ENCODE data around the gene NPHP4. TPM values are rescaled to one million over a fixed set of nuclear protein-coding genes. Genes with fewer than 3 reads are reported as not detected.

Gene NPHP4
- total and polyA plus RNA-seq, 12 donors: 2.7 to 13.2 (median 7.3) TPM

DNA sequence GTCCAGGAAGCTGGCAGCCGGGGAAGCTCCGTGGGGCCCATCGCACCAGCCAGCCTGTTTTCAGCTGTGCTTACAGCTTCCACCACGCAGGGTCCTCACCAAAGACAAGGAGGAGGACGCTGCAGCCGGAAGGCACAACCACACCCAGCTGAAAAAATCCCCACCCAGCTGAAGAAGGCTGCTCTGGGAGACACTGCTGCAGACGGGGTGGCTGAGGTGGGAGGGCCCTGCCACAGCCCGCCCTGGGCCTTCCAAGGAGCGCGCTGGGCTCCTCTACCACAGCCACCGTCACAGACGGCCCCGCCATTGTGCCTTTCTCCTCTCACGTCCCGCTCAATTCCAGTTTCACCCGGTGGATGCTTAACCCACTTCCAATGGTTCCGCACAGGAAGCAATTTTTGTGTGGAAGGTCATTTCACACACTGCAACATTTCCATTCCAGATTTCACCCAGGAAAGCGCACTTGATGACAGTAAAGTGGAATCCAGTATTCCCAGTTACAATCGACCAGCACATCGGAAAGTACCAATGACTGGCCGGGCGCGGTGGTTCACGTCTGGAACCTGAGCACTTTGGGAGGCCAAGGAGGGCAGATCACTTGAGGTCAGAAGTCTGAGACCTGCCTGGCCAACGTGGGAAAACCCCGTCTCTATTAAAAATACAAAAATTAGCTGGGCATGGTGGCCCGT, 47.9 kb downstream of the NPHP4 start:
- Histone ChIP-seq H3K4me3 (no peak overlapping the region), H3K27me3 (no peaks in the 10 kb centered on the region), H3K27ac (no peak overlapping the region), H3K9me3 (replicated peaks in 1 of 3) (no peaks in the 10 kb centered on the region), H3K4me1 (replicated peaks in 1 of 2) (no peaks in the 10 kb centered on the region), H3K36me3 (replicated peaks in 1 of 2) (peaks cover 0 to 5% of the 10 kb centered on the region in 2 donors)
- TF ChIP-seq, protein P1, sequence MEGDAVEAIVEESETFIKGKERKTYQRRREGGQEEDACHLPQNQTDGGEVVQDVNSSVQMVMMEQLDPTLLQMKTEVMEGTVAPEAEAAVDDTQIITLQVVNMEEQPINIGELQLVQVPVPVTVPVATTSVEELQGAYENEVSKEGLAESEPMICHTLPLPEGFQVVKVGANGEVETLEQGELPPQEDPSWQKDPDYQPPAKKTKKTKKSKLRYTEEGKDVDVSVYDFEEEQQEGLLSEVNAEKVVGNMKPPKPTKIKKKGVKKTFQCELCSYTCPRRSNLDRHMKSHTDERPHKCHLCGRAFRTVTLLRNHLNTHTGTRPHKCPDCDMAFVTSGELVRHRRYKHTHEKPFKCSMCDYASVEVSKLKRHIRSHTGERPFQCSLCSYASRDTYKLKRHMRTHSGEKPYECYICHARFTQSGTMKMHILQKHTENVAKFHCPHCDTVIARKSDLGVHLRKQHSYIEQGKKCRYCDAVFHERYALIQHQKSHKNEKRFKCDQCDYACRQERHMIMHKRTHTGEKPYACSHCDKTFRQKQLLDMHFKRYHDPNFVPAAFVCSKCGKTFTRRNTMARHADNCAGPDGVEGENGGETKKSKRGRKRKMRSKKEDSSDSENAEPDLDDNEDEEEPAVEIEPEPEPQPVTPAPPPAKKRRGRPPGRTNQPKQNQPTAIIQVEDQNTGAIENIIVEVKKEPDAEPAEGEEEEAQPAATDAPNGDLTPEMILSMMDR (IDR thresholded peaks at IDR 0.05): no peak
- peak in 1 of 7 donors; percentile 36 for DNase-seq
- intact Hi-C loops (cut with DNase I): no loop called here
- WGBS, 4 donors: 90 to 95% (median 95%) methylated on average over 21 to 27 of the region's 27 CpGs

DNA sequence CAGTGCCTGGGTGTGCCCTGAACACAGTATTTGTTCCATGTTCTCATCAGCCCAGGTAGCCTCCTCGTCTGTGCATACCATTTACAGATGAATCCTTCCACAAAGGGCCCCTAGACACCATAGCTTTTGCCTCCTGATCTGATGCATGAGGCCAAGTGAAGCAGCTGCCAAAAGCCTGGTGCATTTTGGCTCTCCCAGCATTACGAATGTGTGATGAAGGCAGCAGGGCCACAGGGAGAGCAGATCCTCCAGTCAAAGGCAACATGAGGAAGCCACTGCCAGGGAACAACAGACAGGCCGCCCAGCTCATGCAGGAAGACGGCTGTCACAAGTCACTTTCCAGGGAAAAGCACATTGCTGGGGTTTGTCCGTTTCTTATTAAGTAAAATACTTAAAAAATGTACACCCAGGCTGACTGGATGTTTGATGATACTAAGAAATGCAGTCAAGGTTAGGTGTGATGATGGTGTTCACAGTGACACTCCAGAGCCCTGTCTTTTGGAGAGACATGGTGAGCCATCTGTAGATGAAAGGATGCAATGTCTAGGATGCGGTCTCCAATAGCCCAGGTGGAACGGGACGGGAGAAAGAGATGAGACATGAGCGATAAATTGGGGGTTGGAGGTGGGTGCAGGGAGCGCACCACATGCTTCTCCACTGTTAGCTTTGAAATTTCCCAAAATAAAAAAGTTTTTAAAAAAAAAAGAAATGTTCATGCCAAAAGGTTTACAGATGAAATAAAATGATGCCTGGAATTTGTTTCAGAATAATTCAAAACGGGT, 48.7 kb downstream of the NPHP4 start:
- H3K9me3 ChIP-seq (replicated peaks in 1 of 3): no peaks in the 10 kb centered on the region
- no peak overlapping the region for H3K4me3 ChIP-seq
- peak in 1 of 7 donors; percentile 44 for DNase-seq
- TF ChIP-seq, protein P1 (IDR thresholded peaks at IDR 0.05): no peak
- no peak for TF ChIP-seq POLR2A (IDR thresholded peaks at IDR 0.05)
- H3K27me3 ChIP-seq: no peaks in the 10 kb centered on the region
- no peaks in the 10 kb centered on the region for H3K4me1 ChIP-seq (replicated peaks in 1 of 2)
- intact Hi-C loops (cut with DNase I): no loop called here
- WGBS, 4 donors: 88 to 90% (median 89%) methylated on average over 11 of the region's 11 CpGs
- H3K36me3 ChIP-seq (replicated peaks in 1 of 2): peaks cover 0 to 5% of the 10 kb centered on the region in 2 donors
- no peak overlapping the region for H3K27ac ChIP-seq

DNA sequence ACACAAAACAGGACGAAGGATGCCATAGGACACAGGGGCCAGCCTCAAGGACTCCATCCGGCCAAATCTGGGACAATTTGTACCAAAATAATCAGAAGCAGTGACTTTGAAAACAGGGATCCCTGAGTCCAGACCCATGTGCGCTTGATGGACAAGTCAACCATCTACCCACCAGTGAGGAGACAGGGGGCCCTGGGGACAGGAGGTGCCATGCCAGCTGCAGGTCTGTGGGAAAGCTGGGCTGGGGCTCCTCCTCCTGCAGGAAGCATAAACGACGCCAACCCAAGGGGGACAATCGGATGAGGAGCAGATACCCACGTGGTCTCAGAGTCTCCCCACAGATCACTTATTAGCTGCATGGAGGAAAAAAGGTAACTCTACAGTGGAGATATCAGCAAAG, 50.6 kb downstream of the NPHP4 start:
- intact Hi-C loops (cut with DNase I): no loop called here
- no peak overlapping the region for H3K4me3 ChIP-seq
- TF ChIP-seq, protein P1 (IDR thresholded peaks at IDR 0.05): no peak
- TF ChIP-seq POLR2A (IDR thresholded peaks at IDR 0.05): no peak
- DNase-seq: peak in 1 of 7 donors; percentile 34
- no peaks in the 10 kb centered on the region for H3K36me3 ChIP-seq (replicated peaks in 1 of 2)
- H3K27me3 ChIP-seq: no peaks in the 10 kb centered on the region
- no peak overlapping the region for H3K27ac ChIP-seq
- WGBS, 4 donors: 84 to 96% (median 93%) methylated on average over 7 of the region's 7 CpGs
- no peaks in the 10 kb centered on the region for H3K9me3 ChIP-seq (replicated peaks in 1 of 3)
- no peaks in the 10 kb centered on the region for H3K4me1 ChIP-seq (replicated peaks in 1 of 2)

DNA sequence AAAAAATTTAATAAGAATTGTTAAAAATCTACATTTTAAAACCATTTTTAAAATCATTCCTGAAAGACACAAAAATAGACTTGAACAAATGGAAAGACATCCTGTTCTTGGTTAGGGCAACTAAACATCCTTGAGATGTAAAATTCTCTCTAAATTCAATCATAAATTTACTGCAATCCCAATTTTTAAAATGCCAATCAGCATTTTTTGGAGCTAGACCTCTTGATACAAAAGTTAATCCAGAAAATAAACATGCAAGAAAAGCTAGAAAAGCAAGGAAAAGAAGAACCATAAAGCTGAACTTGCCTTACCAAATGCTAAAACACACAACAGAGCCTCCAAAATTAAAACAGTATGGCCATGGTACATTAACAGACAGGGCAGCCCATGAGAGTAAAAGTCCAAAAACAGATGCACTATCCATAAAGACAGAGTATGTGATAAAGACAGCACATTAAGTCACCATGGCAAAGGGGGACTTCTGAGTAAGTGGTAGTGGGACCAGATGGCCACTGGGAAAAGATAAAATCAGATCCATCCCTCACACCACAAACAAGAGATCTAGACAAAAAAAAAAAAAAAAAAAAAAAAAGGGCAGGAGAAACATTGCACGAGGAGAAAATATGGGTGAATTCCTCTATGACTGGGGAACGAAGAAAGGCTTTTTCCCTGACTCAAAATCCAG, 51.4 kb downstream of the NPHP4 start:
- Histone ChIP-seq H3K27ac (no peak overlapping the region), H3K27me3 (no peaks in the 10 kb centered on the region), H3K9me3 (replicated peaks in 1 of 3) (no peaks in the 10 kb centered on the region), H3K36me3 (replicated peaks in 1 of 2) (no peaks in the 10 kb centered on the region), H3K4me1 (replicated peaks in 1 of 2) (no peaks in the 10 kb centered on the region), H3K4me3 (no peak overlapping the region)
- TF ChIP-seq POLR2A (IDR thresholded peaks at IDR 0.05): no peak
- TF ChIP-seq, protein P1 (IDR thresholded peaks at IDR 0.05): no peak
- intact Hi-C loops (cut with DNase I): no loop called here
- 96 to 100% (median 98%) methylated on average over 2 of the region's 2 CpGs for WGBS, 4 donors
- no peak for DNase-seq
